CD4-positive, alpha-beta T cell treated with Interferon gamma for 1 hour (primary cell): ENCODE results near the gene UBXN7.
"Not testable (repeated sequence)": the region's sequence is repeated elsewhere in the genome, so short reads cannot be mapped to it uniquely, and the experiment has no call there.

Experiments used
- DNase-seq: peaks from one replicate; pipeline ENCODE4 v3.0.0-alpha.2; 2020

Gene UBXN7

DNA sequence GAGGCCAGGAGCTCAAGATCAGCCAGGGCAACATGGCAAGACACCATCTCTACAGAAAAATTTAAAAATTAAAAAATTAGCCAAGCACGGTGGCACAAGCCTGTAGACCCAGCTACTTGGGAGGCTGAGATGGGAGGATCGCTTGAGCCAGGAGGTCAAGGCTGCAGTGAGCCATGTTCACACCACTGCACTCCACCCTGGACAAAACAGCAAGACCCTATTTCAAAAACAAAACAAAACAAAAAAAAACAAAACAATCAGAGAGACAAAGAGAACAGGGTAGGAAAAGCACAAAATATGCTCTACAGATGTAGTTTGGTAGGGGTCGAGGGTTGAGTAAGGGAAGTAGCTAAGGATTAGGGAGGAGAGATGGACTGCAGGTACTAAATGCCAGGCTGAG, 117.6 kb downstream of the UBXN7 start:
- no peak for DNase-seq

DNA sequence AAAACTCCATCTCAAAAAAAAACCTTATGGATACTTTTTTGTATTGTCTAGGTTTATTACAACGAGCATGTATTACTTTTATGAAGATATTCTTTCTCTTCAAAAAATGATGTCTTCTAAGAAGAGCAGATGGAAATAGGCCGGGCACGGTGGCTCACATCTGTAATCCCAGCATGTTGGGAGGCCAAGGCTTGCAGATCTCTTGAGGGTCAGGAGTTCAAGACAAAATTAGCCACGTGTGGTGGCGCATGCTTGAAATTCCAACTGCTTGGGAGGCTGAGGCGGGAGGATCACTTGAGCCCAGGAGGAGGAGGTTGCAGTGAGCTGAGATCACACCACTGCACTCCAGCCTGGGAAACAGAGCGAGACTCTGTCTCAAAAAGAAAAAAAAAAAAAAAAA, 118.1 kb downstream of the UBXN7 start:
- DNase-seq, result not testable (repeated sequence)

DNA sequence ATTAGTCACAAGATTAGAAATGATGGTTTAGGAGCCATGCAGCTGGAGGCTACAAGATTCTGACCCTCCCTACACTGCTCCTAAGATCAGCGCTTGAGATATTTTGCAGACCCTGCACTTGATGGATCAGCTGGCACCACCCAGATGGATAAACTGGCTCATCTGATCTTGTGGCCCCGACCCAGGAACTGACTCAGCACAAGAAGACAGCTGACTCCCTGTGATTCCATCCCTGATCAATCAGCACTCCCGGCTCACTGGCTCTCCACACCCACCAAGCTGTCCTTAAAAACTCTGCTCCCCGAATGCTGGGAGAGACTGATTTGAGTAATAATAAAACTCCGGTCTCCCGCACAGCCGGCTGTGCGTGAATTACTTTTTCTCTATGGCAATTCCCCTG, 129.3 kb downstream of the UBXN7 start:
- DNase-seq, result not testable (repeated sequence)

DNA sequence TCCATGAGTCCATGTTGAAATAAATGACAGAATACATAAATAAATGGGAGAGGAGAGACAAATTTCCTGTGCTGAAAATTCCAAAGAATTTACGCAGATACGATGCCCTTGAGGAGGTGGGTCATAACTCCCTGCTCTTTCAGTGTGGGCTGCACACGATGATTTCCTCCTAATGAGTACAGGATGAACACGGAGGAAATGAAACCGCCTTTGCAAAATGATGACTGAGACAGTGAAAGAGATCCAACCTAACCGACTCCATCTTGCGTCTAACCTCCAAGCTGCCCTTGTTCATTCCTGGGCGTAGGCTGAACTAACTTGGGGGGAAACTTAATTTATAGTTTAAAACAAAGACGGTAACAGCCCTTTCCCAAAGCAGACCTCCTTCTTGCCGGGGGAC, 129.7 kb downstream of the UBXN7 start:
- not testable (repeated sequence) for DNase-seq

DNA sequence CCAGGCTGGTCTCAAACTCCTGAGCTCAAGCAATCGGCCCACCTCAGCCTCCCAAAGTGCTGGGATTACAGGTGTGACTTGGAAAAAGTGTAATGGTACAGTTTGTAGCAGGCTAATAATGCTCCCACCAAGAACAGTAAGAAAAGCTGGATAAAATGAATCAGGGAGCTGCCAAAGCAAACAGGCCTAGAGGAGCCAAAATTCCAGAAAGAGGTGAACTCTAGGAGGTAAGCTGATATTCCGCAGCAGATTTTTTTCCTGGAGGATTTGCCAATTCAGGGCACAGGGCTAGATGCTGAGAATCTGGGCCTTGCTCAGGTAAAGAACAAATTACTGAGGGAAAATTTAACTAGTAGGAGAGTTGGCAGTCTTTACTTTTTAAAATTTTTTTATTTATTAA, 133.7 kb downstream of the UBXN7 start:
- no peak for DNase-seq
